HEK293 (cell line): ENCODE data around the gene KDELR1.
"Not testable (repeated sequence)": the region's sequence is repeated elsewhere in the genome, so short reads cannot be mapped to it uniquely, and the experiment has no call there.

Source experiments
- CTCF ChIA-PET: fragments of 350-600 bp; formaldehyde crosslinking; extraction: SDS; loops from one replicate; lab custom pipeline; 2021; ENCODE audit warnings: antibody characterized with exemption; lab: Yijun Ruan, JAX
- POLR2A ChIA-PET: fragments of 300-600 bp; formaldehyde crosslinking; extraction: SDS; loops from one replicate; lab custom pipeline; 2020; ENCODE audit warnings: antibody characterized with exemption, inconsistent platforms; lab: Yijun Ruan, JAX
- H3K27ac ChIP-seq: fragments of 200-500 bp; sonication (Bioruptor generic); 2 replicates; pipeline ENCODE4 v1.5.1; 2014; ENCODE audit warnings: low read depth, low read length, control low read depth, inconsistent platforms; ENCODE audit errors: extremely low read depth
- H3K36me3 ChIP-seq, 2 experiments: fragments of 200-500 bp in 1 of 2; sonication (Bioruptor generic) in 1 of 2; 1 replicate in 1 of 2; 2 replicates in 1 of 2; pipeline ENCODE4 v1.5.1; 2014 to 2017; ENCODE audit warnings: inconsistent platforms in 2 of 2, low read length in 2 of 2; ENCODE audit not compliant: control insufficient read depth in 2 of 2, insufficient read depth in 1 of 2
- H3K4me1 ChIP-seq: fragments of 200-500 bp; sonication (Bioruptor generic); 2 replicates; pipeline ENCODE4 v1.5.1; 2014; ENCODE audit warnings: mild to moderate bottlenecking, low read length, inconsistent platforms; ENCODE audit not compliant: control insufficient read depth, insufficient read depth
- H3K4me3 ChIP-seq: 2 replicates; pipeline ENCODE4 v1.5.1; 2011; ENCODE audit warnings: low read depth, mild to moderate bottlenecking, control low read depth, low read length, moderate library complexity
- H3K9me3 ChIP-seq: fragments of 200-500 bp; sonication (Bioruptor generic); 2 replicates; pipeline ENCODE4 v1.5.1; 2014; ENCODE audit warnings: low read depth, low read length, inconsistent platforms; ENCODE audit not compliant: control insufficient read depth, insufficient read depth
- ZNF266 ChIP-seq: fragments of 450-650 bp; formaldehyde crosslinking; IDR thresholded peaks from 2 replicates; pipeline ENCODE4 v1.5.1; 2016; ENCODE audit warnings: missing biosample characterization, missing genetic modification characterization, low read depth
- ZNF274 ChIP-seq, 2 experiments: fragments of 200-500 bp in 1 of 2; fragments of 450-650 bp in 1 of 2; sonication (Bioruptor generic) in 1 of 2; formaldehyde crosslinking in 1 of 2; IDR thresholded peaks; 2 replicates each; pipeline versions ENCODE4 v1.5.1 to v1.6.1; 2014 to 2016; ENCODE audit warnings: borderline replicate concordance in 1 of 2, inconsistent platforms in 1 of 2, low read length in 1 of 2, missing biosample characterization in 1 of 2, missing genetic modification characterization in 1 of 2
- ZNF335 ChIP-seq: fragments of 450-650 bp; formaldehyde crosslinking; conservative IDR thresholded peaks from 2 replicates; pipeline ENCODE4 v1.5.1; 2016; ENCODE audit warnings: missing biosample characterization, missing genetic modification characterization
- ZNF558 ChIP-seq: fragments of 450-650 bp; formaldehyde crosslinking; IDR thresholded peaks from 2 replicates; pipeline ENCODE4 v1.5.1; 2016; ENCODE audit warnings: missing biosample characterization, missing genetic modification characterization
- ZNF707 ChIP-seq: fragments of 450-650 bp; formaldehyde crosslinking; IDR thresholded peaks from 2 replicates; pipeline ENCODE4 v1.5.1; 2016; ENCODE audit warnings: missing biosample characterization, missing genetic modification characterization
- ZSCAN30 ChIP-seq: fragments of 450-650 bp; IDR thresholded peaks from 2 replicates; pipeline ENCODE4 v1.5.1; 2018; ENCODE audit warnings: missing biosample characterization, mild to moderate bottlenecking, missing genetic modification characterization, moderate library complexity
- TF ChIP-seq, protein P1 (sequence below): fragments of 450-650 bp; formaldehyde crosslinking; IDR thresholded peaks from 2 replicates; pipeline ENCODE4 v1.5.1; 2017; ENCODE audit warnings: missing biosample characterization, missing genetic modification characterization
- TF ChIP-seq, protein P2 (sequence below): fragments of 450-650 bp; formaldehyde crosslinking; IDR thresholded peaks from 2 replicates; pipeline ENCODE4 v1.5.1; 2016; ENCODE audit warnings: missing biosample characterization, missing genetic modification characterization
- TF ChIP-seq, protein P3 (sequence below): fragments of 450-650 bp; formaldehyde crosslinking; IDR thresholded peaks from 2 replicates; pipeline ENCODE4 v1.5.1; 2016; ENCODE audit warnings: missing biosample characterization, missing genetic modification characterization
- TF ChIP-seq, protein P4 (sequence below): fragments of 450-650 bp; formaldehyde crosslinking; IDR thresholded peaks from 2 replicates; pipeline ENCODE4 v1.5.1; 2016; ENCODE audit warnings: missing biosample characterization, missing genetic modification characterization
- TF ChIP-seq, protein P5 (sequence below): fragments of 450-650 bp; formaldehyde crosslinking; IDR thresholded peaks from 2 replicates; pipeline ENCODE4 v1.5.1; 2016; ENCODE audit warnings: missing biosample characterization, missing genetic modification characterization

The KDELR1 gene

DNA sequence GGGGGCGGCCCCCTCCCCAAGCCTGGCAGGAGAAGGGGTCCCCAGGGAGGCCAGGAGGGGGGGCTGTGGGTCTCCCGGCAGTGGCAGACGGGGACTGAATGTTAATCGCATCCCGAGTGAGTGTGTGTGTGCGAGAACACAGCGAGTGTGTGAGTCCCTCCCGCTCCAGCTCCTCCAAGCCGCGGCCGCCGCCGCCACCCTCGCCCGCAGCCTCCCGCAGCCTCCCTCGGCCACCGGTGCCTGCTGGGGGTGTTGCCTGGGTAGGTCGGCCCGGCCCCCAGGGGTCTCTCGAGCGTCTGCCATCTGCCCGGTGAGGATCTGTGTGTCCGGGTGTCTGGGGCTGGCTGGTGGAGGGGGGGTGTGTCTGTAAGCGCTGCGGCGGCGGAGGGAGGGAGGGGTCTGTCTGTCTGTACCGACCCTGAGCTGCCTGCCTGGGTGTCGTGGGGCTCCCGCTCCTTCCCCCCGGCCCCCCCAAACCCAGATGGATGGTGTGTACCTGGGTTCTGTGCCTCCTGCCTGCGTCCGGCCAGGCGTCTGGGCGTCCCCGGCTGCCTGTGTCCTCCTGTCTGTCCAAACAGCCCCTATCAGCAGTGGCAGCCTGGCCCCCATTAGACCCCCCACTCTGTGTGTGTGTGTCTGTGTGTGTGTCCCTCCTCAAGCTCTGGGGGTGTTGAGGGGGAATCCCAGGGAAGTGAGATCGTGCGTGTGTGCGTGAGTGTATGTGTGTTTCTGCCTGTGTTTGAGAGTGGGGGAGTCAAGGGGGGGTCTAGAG, 2.4 kb upstream of the KDELR1 start, which contains the start of gene GRIN2D (continued):
- TF ChIP-seq ZNF266 (tag by site-specific recombination) (no peak), ZNF274 (IDR thresholded peaks at IDR 0.05; ENCODE audit: low read length) (no peak), ZNF274 (tag by site-specific recombination; IDR thresholded peaks at IDR 0.05; ENCODE audit: borderline replicate concordance) (no peak), ZNF707 (tag by site-specific recombination) (no peak), ZNF335 (tag by site-specific recombination) (peak; percentile 76), ZNF558 (tag by site-specific recombination) (no peak)
- TF ChIP-seq, protein P1, sequence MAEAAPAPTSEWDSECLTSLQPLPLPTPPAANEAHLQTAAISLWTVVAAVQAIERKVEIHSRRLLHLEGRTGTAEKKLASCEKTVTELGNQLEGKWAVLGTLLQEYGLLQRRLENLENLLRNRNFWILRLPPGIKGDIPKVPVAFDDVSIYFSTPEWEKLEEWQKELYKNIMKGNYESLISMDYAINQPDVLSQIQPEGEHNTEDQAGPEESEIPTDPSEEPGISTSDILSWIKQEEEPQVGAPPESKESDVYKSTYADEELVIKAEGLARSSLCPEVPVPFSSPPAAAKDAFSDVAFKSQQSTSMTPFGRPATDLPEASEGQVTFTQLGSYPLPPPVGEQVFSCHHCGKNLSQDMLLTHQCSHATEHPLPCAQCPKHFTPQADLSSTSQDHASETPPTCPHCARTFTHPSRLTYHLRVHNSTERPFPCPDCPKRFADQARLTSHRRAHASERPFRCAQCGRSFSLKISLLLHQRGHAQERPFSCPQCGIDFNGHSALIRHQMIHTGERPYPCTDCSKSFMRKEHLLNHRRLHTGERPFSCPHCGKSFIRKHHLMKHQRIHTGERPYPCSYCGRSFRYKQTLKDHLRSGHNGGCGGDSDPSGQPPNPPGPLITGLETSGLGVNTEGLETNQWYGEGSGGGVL (tag by site-specific recombination), result peak; percentile 86
- TF ChIP-seq, protein P2, sequence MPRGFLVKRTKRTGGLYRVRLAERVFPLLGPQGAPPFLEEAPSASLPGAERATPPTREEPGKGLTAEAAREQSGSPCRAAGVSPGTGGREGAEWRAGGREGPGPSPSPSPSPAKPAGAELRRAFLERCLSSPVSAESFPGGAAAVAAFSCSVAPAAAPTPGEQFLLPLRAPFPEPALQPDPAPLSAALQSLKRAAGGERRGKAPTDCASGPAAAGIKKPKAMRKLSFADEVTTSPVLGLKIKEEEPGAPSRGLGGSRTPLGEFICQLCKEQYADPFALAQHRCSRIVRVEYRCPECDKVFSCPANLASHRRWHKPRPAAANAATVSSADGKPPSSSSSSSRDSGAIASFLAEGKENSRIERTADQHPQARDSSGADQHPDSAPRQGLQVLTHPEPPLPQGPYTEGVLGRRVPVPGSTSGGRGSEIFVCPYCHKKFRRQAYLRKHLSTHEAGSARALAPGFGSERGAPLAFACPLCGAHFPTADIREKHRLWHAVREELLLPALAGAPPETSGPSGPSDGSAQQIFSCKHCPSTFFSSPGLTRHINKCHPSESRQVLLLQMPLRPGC, result no peak

DNA sequence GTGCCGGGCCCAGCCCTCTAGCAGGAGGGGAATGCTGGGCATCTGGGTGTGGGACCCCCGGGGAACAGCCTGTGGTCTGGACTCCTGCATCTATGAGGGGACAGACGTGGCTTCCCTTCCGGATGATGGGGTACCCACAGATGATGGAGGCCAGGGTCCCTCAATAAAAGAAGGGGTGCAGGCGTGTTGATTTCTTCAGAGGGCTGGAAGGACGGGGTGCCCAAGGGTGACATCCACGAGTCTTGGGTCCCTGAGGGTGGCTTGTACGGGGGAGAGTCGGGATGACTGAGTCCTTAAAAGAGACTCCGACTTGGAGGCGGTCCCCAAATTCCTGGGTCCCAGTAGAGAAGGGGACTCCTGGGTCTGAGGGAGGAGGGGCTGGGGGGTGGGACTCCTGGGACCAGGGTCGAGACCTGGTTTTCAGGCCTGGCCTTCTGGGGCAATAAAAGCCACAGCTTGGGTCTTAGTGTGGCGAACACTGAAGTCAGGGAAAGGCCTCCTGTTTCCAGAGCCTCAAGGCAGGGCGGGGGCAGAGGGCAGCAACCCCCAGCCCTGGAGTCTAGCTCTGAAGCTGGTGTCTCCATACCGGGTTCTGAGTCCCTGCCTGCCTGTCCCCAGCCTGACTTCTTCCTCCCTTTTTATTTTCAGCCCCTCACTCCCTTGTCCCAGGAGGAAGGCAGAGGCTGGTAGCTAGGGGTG, 1.7 kb upstream of the KDELR1 start:
- POLR2A ChIA-PET, result interaction anchor here (1.2 to 1.4 kb wide), 2 partner anchors 29 to 53 kb away, joined by 3 to 5 read pairs; partner anchors contain the start of genes GRWD1, SYNGR4 and TMEM143
- H3K27ac ChIP-seq, result no peak overlapping the region; the same call in 1 of the 2 replicates
- H3K4me3 ChIP-seq, result no peak overlapping the region; the same call in 1 of the 2 replicates
- CTCF ChIA-PET, result interaction anchor here (0.5 to 1.0 kb wide), 6 partner anchors 13 to 191 kb away, joined by 3 to 5 read pairs (median 3); partner anchors contain the start of genes SYNGR4 and TMEM143
- no peaks in the 10 kb centered on the region for H3K9me3 ChIP-seq
- peaks cover 16% of the 10 kb centered on the region in 2 experiments for H3K36me3 ChIP-seq
- peaks cover 10% of the 10 kb centered on the region for H3K4me1 ChIP-seq
- TF ChIP-seq, protein P3, sequence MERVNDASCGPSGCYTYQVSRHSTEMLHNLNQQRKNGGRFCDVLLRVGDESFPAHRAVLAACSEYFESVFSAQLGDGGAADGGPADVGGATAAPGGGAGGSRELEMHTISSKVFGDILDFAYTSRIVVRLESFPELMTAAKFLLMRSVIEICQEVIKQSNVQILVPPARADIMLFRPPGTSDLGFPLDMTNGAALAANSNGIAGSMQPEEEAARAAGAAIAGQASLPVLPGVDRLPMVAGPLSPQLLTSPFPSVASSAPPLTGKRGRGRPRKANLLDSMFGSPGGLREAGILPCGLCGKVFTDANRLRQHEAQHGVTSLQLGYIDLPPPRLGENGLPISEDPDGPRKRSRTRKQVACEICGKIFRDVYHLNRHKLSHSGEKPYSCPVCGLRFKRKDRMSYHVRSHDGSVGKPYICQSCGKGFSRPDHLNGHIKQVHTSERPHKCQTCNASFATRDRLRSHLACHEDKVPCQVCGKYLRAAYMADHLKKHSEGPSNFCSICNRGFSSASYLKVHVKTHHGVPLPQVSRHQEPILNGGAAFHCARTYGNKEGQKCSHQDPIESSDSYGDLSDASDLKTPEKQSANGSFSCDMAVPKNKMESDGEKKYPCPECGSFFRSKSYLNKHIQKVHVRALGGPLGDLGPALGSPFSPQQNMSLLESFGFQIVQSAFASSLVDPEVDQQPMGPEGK (tag by site-specific recombination), result peak; percentile 49
- TF ChIP-seq, protein P4, sequence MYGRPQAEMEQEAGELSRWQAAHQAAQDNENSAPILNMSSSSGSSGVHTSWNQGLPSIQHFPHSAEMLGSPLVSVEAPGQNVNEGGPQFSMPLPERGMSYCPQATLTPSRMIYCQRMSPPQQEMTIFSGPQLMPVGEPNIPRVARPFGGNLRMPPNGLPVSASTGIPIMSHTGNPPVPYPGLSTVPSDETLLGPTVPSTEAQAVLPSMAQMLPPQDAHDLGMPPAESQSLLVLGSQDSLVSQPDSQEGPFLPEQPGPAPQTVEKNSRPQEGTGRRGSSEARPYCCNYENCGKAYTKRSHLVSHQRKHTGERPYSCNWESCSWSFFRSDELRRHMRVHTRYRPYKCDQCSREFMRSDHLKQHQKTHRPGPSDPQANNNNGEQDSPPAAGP, result 0 out of 2 replicates have a peak, but pooled peaks have one; percentile 12
- TF ChIP-seq, protein P5, sequence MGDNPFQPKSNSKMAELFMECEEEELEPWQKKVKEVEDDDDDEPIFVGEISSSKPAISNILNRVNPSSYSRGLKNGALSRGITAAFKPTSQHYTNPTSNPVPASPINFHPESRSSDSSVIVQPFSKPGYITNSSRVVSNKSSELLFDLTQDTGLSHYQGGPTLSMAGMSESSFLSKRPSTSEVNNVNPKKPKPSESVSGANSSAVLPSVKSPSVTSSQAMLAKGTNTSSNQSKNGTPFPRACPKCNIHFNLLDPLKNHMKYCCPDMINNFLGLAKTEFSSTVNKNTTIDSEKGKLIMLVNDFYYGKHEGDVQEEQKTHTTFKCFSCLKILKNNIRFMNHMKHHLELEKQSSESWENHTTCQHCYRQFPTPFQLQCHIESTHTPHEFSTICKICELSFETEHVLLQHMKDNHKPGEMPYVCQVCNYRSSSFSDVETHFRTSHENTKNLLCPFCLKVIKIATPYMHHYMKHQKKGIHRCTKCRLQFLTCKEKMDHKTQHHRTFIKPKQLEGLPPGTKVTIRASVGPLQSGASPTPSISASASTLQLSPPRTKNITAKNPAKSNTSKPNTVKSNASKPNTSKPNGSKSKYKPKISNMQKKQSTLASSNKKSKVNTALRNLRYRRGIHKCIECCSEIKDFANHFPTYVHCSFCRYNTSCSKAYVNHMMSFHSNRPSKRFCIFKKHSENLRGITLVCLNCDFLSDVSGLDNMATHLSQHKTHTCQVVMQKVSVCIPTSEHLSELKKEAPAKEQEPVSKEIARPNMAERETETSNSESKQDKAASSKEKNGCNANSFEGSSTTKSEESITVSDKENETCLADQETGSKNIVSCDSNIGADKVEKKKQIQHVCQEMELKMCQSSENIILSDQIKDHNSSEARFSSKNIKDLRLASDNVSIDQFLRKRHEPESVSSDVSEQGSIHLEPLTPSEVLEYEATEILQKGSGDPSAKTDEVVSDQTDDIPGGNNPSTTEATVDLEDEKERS, result no peak
- TF ChIP-seq ZSCAN30 (tag by site-specific recombination) (no peak), ZNF274 (IDR thresholded peaks at IDR 0.05; ENCODE audit: low read length) (no peak), ZNF274 (tag by site-specific recombination; IDR thresholded peaks at IDR 0.05; ENCODE audit: borderline replicate concordance) (no peak)
- TF ChIP-seq, all 188 proteins: peak for 2

DNA sequence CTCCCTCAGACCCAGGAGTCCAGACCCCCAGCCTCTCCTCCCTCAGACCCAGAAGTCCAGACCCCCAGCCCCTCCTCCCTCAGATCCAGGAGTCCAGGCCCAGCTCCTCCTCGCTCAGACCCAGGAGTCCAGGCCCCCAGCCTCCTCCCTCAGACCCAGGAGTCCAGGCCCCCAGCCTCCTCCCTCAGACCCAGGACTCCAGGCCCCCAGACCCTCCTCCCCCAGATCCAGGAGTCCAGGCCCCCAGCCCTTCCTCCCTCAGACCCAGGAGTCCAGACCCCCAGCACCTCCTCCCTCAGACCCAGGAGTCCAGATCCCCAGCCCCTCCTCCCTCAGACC, 624 bp upstream of the KDELR1 start:
- peaks cover 10% of the 10 kb centered on the region for H3K4me1 ChIP-seq
- not testable (repeated sequence) for H3K27ac ChIP-seq, H3K4me3 ChIP-seq, H3K9me3 ChIP-seq
- H3K36me3 ChIP-seq, result peaks cover 26% of the 10 kb centered on the region in 2 experiments
- POLR2A ChIA-PET, result interaction anchor here (0.5 to 1.9 kb wide), 17 partner anchors 8 to 1282 kb away, joined by 3 to 42 read pairs (median 4); partner anchors contain the start of genes CARD8, EMP3, RPL18 and SPHK2
- CTCF ChIA-PET, result interaction anchor here (0.6 to 3.4 kb wide), 38 partner anchors 11 to 1523 kb away, joined by 3 to 69 read pairs (median 4); partner anchors contain the start of genes GRWD1, SYNGR4 and TMEM143
